Caco-2 (cell line): ENCODE results near the gene KLF17. TPM values are rescaled to one million over a fixed set of nuclear protein-coding genes. Genes with fewer than 3 reads are reported as not detected.

Source experiments
- BruUV-seq: library from RNA; stranded (reverse); fragments of 400-500 nt; replicated peaks from 2 replicates; lab custom pipeline; 2021; lab: Mats Ljungman, UMichigan
- CTCF ChIA-PET: fragments of 300-600 bp; sonication (Branson Sonifier 250); formaldehyde crosslinking; loops from one replicate; lab custom pipeline; 2022; ENCODE audit warnings: antibody characterized with exemption; lab: Charles Lee
- POLR2A ChIA-PET: fragments of 300-600 bp; sonication (Branson Sonifier 250); formaldehyde crosslinking; loops from one replicate; lab custom pipeline; 2022; ENCODE audit warnings: antibody characterized with exemption; lab: Charles Lee
- DNase-seq, 2 experiments: peaks; one replicate each; pipeline versions ENCODE4 v3.0.0 to v3.0.0-alpha.2; 2020 to 2022
- H3K27me3 ChIP-seq: replicated peaks from 2 replicates; pipeline ENCODE4 v1.6.0; 2011; ENCODE audit warnings: low read length; ENCODE audit not compliant: control insufficient read depth, insufficient read depth
- H3K36me3 ChIP-seq: 2 replicates; pipeline ENCODE4 v1.5.1; 2011; ENCODE audit warnings: low read length; ENCODE audit not compliant: control insufficient read depth, insufficient read depth
- H3K4me1 ChIP-seq: fragments of 250-450 bp; sonication (Bioruptor Pico); 2 replicates; pipeline ENCODE4 v1.5.1; 2020; ENCODE audit warnings: mild to moderate bottlenecking
- H3K4me3 ChIP-seq: 2 replicates; pipeline ENCODE4 v1.5.1; 2011; ENCODE audit warnings: low read depth, mild to moderate bottlenecking, control low read depth, low read length
- H3K9me3 ChIP-seq: fragments of 250-450 bp; sonication (Bioruptor Pico); 2 replicates; pipeline ENCODE4 v1.5.1; 2020; ENCODE audit warnings: mild to moderate bottlenecking, moderate library complexity
- H3K27ac Mint-ChIP-seq: one replicate; pipeline ENCODE4 v1.8.0; 2022; ENCODE audit warnings: mixed read lengths; ENCODE audit not compliant: unreplicated experiment
- H3K27me3 Mint-ChIP-seq: one replicate; pipeline ENCODE4 v1.8.0; 2022; ENCODE audit warnings: mixed read lengths; ENCODE audit not compliant: insufficient read depth, unreplicated experiment
- H3K36me3 Mint-ChIP-seq: one replicate; pipeline ENCODE4 v1.8.0; 2022; ENCODE audit warnings: mild to moderate bottlenecking, mixed read lengths; ENCODE audit not compliant: insufficient read depth, unreplicated experiment
- H3K4me1 Mint-ChIP-seq: one replicate; pipeline ENCODE4 v1.8.0; 2022; ENCODE audit warnings: low read depth, mixed read lengths; ENCODE audit not compliant: unreplicated experiment
- H3K4me3 Mint-ChIP-seq: one replicate; pipeline ENCODE4 v1.8.0; 2022; ENCODE audit warnings: mild to moderate bottlenecking, moderate library complexity, mixed read lengths; ENCODE audit not compliant: unreplicated experiment
- H3K9me3 Mint-ChIP-seq: one replicate; pipeline ENCODE4 v1.8.0; 2022; ENCODE audit warnings: mixed read lengths; ENCODE audit not compliant: unreplicated experiment
- CTCF ChIP-seq, 2 experiments: fragments of 200-600 bp in 1 of 2; IDR thresholded peaks; 1 replicate in 1 of 2; 2 replicates in 1 of 2; pipeline versions ENCODE4 v1.5.1 to v1.8.0; 2011 to 2022; ENCODE audit warnings: antibody characterized with exemption in 1 of 2, control low read depth in 1 of 2, inconsistent platforms in 1 of 2, low read depth in 1 of 2, low read length in 1 of 2, mild to moderate bottlenecking in 1 of 2, moderate library complexity in 1 of 2; ENCODE audit not compliant: insufficient read depth in 1 of 2, severe bottlenecking in 1 of 2, unreplicated experiment in 1 of 2
- intact Hi-C: fragments of 100-400 bp; cut with micrococcal nuclease; formaldehyde crosslinking; loops from one replicate; pipeline ENCODE4 v1.10.0; 2022; ENCODE audit not compliant: unreplicated experiment
- total RNA-seq: library from RNA; stranded (reverse); gene quantifications from 2 replicates; pipeline ENCODE4 v1.2.3, GENCODE V29; 2022

Gene KLF17
- total RNA-seq, 1 experiment from 2014 or later: not detected

GRCh38 chr1:44144962-44145756 is 26.5 kb downstream of the KLF17 start:
- H3K27me3 ChIP-seq: no peaks in the 10 kb centered on the region
- H3K9me3 ChIP-seq: peaks cover 11% of the 10 kb centered on the region
- no peaks in the 10 kb centered on the region for H3K4me1 ChIP-seq
- ChIA-PET CTCF (no interaction called here), POLR2A (no interaction called here)
- Mint-ChIP-seq H3K9me3 (peaks cover 24% of the 10 kb centered on the region), H3K27me3 (peaks cover 2% of the 10 kb centered on the region), H3K4me1 (no peaks in the 10 kb centered on the region), H3K4me3 (no peak overlapping the region), H3K36me3 (no peaks in the 10 kb centered on the region), H3K27ac (no peak overlapping the region)
- no TSS peak for BruUV-seq
- DNase-seq: no peak
- intact Hi-C loops: no loop called here
- no peak for TF ChIP-seq CTCF (IDR thresholded peaks at IDR 0.05; ENCODE audit: insufficient read depth in 1 of 2, low read depth in 1 of 2, low read length in 1 of 2, severe bottlenecking in 1 of 2, unreplicated experiment in 1 of 2)
- no peaks in the 10 kb centered on the region for H3K36me3 ChIP-seq
- no peak overlapping the region for H3K4me3 ChIP-seq

- H3K9me3 Mint-ChIP-seq: peaks cover 24% of the 10 kb centered on the region
- no peak overlapping the region for H3K4me3 Mint-ChIP-seq
- intact Hi-C loops: no loop called here
- Histone ChIP-seq H3K4me1 (no peaks in the 10 kb centered on the region), H3K4me3 (no peak overlapping the region), H3K36me3 (no peaks in the 10 kb centered on the region), H3K27me3 (no peaks in the 10 kb centered on the region), H3K9me3 (peaks cover 11% of the 10 kb centered on the region)
- no peaks in the 10 kb centered on the region for H3K4me1 Mint-ChIP-seq
- H3K27ac Mint-ChIP-seq: no peak overlapping the region
- DNase-seq: no peak
- no TSS peak for BruUV-seq
- POLR2A ChIA-PET: no interaction called here
- TF ChIP-seq CTCF (IDR thresholded peaks at IDR 0.05; ENCODE audit: insufficient read depth in 1 of 2, low read depth in 1 of 2, low read length in 1 of 2, severe bottlenecking in 1 of 2, unreplicated experiment in 1 of 2): no peak
- CTCF ChIA-PET: no interaction called here
- no peaks in the 10 kb centered on the region for H3K36me3 Mint-ChIP-seq
- peaks cover 2% of the 10 kb centered on the region for H3K27me3 Mint-ChIP-seq
Observed at GRCh38 chr1:44146536-44147361, 28.1 kb downstream of the KLF17 start.

- Mint-ChIP-seq H3K36me3 (no peaks in the 10 kb centered on the region), H3K27ac (no peak overlapping the region), H3K27me3 (peaks cover 4% of the 10 kb centered on the region), H3K4me1 (no peaks in the 10 kb centered on the region), H3K4me3 (no peak overlapping the region), H3K9me3 (peaks cover 24% of the 10 kb centered on the region)
- TF ChIP-seq CTCF (IDR thresholded peaks at IDR 0.05; ENCODE audit: insufficient read depth in 1 of 2, low read depth in 1 of 2, low read length in 1 of 2, severe bottlenecking in 1 of 2, unreplicated experiment in 1 of 2): no peak
- Histone ChIP-seq H3K36me3 (no peaks in the 10 kb centered on the region), H3K27me3 (no peaks in the 10 kb centered on the region), H3K9me3 (peaks cover 11% of the 10 kb centered on the region), H3K4me3 (no peak overlapping the region), H3K4me1 (no peaks in the 10 kb centered on the region)
- POLR2A ChIA-PET: no interaction called here
- CTCF ChIA-PET: no interaction called here
- no TSS peak for BruUV-seq
- no peak for DNase-seq
- intact Hi-C loops: no loop called here
Observed at GRCh38 chr1:44147582-44147981, 29.0 kb downstream of the KLF17 start.
